HS-5 (cell line): Measurements from ENCODE around the gene SMARCB1.

Experiments
- DNase-seq: peaks from one replicate; pipeline ENCODE4 v3.0.0-alpha.2; 2012; ENCODE audit warnings: low read depth

Gene SMARCB1

DNA sequence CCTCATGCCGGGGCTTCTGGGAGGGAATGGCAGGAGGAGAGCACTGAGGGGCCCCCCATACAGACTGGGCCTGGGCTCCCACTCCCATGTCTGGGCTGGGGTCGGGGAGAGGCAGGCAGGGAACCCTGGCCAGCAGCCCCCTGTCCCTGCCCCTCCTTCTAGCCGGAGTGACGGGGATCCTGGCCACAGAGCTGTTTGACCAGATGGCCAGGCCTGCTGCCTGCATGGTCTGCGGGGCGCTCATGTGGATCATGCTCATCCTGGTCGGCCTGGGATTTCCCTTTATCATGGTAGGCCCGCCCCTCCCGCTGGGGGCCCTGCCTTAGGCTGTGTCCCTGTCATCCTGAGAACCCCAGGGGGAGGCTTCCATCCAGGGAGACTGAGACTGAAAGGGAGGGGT lies 97.4 kb downstream of the SMARCB1 start:
- no peak for DNase-seq
